H1 (cell line): ENCODE data around the gene HHAT. TPM values are rescaled to one million over a fixed set of nuclear protein-coding genes. Genes with fewer than 3 reads are reported as not detected.

Experiments
- EGR1 ChIP-seq: IDR thresholded peaks from 2 replicates; pipeline ENCODE4 v1.6.1; 2011; ENCODE audit warnings: low read depth, low read length, borderline replicate concordance
- FOSL1 ChIP-seq: IDR thresholded peaks from 2 replicates; pipeline ENCODE4 v1.6.1; 2011; ENCODE audit warnings: mild to moderate bottlenecking, low read depth, low read length, moderate library complexity; ENCODE audit not compliant: insufficient read depth
- GTF2F1 ChIP-seq: IDR thresholded peaks from 2 replicates; pipeline ENCODE4 v1.6.1; 2012; ENCODE audit warnings: low read depth, low read length, improper control_type of control experiment, borderline replicate concordance
- MAFK ChIP-seq: IDR thresholded peaks from 2 replicates; pipeline ENCODE4 v1.6.1; 2012; ENCODE audit warnings: low read depth, mild to moderate bottlenecking, improper control_type of control experiment, low read length
- NANOG ChIP-seq: IDR thresholded peaks from 2 replicates; pipeline ENCODE4 v1.6.1; 2011; ENCODE audit warnings: low read length, low read depth, mild to moderate bottlenecking, inconsistent platforms; ENCODE audit not compliant: insufficient read depth, poor library complexity, severe bottlenecking
- RNF2 ChIP-seq: fragments of 200-900, 300-1000 bp; sonication (generic); IDR thresholded peaks from 2 replicates; pipeline ENCODE4 v1.7.1; 2016; ENCODE audit warnings: borderline replicate concordance, low read depth, mild to moderate bottlenecking, antibody characterized with exemption, low read length; ENCODE audit not compliant: poor library complexity, severe bottlenecking; ENCODE audit errors: missing control alignments
- SIRT6 ChIP-seq: IDR thresholded peaks from one replicate; pipeline ENCODE4 v1.7.1; 2012; ENCODE audit warnings: low read length, inconsistent platforms
- SP4 ChIP-seq: IDR thresholded peaks from 2 replicates; pipeline ENCODE4 v1.6.1; 2012; ENCODE audit warnings: low read length, inconsistent platforms
- TCF12 ChIP-seq: IDR thresholded peaks from 2 replicates; pipeline ENCODE4 v1.6.1; 2011; ENCODE audit warnings: low read depth, mild to moderate bottlenecking, low read length
- polyA plus RNA-seq, 7 experiments: library from polyadenylated mRNA; depleted of rRNA in 3 of 7; stranded (reverse) in 5 of 7; unstranded in 2 of 7; fragments of >200 nt in 5 of 7; fragments of 200-250 nt in 2 of 7; gene quantifications; 1 replicate in 5 of 7; 2 replicates in 1 of 7; 4 replicates in 1 of 7; pipeline versions ENCODE4 v1.2.1 to v1.2.3, GENCODE V29; 2011 to 2013; ENCODE audit warnings: missing spikeins in 2 of 7, mixed read lengths in 2 of 7
- total RNA-seq: library from RNA; stranded (reverse); fragmentation: NEBNext Ultra II Directional; extraction: Animal tissue kit (Norgen Biotek cat#: 25700); gene quantifications from 2 replicates; pipeline ENCODE4 v1.2.1, GENCODE V29; 2021
- TF ChIP-seq, protein P1 (sequence below): fragments of 300-600 bp; sonication (generic); IDR thresholded peaks from 2 replicates; pipeline ENCODE4 v1.7.1; 2012; ENCODE audit warnings: low read length, moderate library complexity, mild to moderate bottlenecking, inconsistent platforms; ENCODE audit not compliant: insufficient replicate concordance
- TF ChIP-seq, protein P2 (sequence below): IDR thresholded peaks from 2 replicates; pipeline ENCODE4 v1.6.1; 2012; ENCODE audit warnings: inconsistent platforms

Gene HHAT
- total and polyA plus RNA-seq, 2 of the 8 experiments (the other 6 are each of a cell fraction or from before 2014, with no cell fraction given), result 0.15 to 0.51 TPM

DNA sequence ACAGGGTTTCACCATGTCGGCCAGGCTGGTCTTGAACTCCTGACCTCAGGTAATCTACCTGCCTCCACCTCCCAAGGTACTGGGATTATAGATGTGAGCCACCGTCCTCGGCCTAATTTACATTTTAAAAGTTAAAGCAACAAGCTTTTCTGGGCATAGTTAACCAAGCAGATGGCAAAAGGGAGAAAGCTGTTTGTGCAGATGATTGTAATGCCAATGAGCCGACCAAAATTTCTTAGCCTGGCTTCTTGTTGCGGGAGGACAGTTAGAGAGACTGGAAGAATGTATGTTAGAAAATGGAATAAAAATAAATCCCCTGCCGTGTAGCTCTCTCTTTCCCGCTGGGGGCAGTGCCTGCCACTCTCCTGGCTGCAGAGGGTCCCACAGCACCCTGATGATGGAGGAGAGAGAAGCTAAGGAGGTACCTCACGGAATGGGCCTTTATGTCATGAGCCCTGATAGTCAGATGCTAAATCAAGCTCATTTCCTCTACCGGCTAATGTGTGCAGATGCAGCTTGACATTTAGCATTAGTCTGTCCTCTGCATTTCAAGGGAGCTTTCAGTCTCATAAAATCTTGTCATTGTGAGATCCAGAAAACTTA is 87.2 kb downstream of the HHAT start (continued):
- TF ChIP-seq, protein P1, sequence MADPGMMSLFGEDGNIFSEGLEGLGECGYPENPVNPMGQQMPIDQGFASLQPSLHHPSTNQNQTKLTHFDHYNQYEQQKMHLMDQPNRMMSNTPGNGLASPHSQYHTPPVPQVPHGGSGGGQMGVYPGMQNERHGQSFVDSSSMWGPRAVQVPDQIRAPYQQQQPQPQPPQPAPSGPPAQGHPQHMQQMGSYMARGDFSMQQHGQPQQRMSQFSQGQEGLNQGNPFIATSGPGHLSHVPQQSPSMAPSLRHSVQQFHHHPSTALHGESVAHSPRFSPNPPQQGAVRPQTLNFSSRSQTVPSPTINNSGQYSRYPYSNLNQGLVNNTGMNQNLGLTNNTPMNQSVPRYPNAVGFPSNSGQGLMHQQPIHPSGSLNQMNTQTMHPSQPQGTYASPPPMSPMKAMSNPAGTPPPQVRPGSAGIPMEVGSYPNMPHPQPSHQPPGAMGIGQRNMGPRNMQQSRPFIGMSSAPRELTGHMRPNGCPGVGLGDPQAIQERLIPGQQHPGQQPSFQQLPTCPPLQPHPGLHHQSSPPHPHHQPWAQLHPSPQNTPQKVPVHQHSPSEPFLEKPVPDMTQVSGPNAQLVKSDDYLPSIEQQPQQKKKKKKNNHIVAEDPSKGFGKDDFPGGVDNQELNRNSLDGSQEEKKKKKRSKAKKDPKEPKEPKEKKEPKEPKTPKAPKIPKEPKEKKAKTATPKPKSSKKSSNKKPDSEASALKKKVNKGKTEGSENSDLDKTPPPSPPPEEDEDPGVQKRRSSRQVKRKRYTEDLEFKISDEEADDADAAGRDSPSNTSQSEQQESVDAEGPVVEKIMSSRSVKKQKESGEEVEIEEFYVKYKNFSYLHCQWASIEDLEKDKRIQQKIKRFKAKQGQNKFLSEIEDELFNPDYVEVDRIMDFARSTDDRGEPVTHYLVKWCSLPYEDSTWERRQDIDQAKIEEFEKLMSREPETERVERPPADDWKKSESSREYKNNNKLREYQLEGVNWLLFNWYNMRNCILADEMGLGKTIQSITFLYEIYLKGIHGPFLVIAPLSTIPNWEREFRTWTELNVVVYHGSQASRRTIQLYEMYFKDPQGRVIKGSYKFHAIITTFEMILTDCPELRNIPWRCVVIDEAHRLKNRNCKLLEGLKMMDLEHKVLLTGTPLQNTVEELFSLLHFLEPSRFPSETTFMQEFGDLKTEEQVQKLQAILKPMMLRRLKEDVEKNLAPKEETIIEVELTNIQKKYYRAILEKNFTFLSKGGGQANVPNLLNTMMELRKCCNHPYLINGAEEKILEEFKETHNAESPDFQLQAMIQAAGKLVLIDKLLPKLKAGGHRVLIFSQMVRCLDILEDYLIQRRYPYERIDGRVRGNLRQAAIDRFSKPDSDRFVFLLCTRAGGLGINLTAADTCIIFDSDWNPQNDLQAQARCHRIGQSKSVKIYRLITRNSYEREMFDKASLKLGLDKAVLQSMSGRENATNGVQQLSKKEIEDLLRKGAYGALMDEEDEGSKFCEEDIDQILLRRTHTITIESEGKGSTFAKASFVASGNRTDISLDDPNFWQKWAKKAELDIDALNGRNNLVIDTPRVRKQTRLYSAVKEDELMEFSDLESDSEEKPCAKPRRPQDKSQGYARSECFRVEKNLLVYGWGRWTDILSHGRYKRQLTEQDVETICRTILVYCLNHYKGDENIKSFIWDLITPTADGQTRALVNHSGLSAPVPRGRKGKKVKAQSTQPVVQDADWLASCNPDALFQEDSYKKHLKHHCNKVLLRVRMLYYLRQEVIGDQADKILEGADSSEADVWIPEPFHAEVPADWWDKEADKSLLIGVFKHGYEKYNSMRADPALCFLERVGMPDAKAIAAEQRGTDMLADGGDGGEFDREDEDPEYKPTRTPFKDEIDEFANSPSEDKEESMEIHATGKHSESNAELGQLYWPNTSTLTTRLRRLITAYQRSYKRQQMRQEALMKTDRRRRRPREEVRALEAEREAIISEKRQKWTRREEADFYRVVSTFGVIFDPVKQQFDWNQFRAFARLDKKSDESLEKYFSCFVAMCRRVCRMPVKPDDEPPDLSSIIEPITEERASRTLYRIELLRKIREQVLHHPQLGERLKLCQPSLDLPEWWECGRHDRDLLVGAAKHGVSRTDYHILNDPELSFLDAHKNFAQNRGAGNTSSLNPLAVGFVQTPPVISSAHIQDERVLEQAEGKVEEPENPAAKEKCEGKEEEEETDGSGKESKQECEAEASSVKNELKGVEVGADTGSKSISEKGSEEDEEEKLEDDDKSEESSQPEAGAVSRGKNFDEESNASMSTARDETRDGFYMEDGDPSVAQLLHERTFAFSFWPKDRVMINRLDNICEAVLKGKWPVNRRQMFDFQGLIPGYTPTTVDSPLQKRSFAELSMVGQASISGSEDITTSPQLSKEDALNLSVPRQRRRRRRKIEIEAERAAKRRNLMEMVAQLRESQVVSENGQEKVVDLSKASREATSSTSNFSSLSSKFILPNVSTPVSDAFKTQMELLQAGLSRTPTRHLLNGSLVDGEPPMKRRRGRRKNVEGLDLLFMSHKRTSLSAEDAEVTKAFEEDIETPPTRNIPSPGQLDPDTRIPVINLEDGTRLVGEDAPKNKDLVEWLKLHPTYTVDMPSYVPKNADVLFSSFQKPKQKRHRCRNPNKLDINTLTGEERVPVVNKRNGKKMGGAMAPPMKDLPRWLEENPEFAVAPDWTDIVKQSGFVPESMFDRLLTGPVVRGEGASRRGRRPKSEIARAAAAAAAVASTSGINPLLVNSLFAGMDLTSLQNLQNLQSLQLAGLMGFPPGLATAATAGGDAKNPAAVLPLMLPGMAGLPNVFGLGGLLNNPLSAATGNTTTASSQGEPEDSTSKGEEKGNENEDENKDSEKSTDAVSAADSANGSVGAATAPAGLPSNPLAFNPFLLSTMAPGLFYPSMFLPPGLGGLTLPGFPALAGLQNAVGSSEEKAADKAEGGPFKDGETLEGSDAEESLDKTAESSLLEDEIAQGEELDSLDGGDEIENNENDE, result no peak
- TF ChIP-seq TCF12 (no peak), NANOG (no peak), FOSL1 (no peak), GTF2F1 (no peak), RNF2 (no peak), EGR1 (no peak), SIRT6 (no peak), MAFK (no peak), SP4 (no peak)
- TF ChIP-seq, protein P2, sequence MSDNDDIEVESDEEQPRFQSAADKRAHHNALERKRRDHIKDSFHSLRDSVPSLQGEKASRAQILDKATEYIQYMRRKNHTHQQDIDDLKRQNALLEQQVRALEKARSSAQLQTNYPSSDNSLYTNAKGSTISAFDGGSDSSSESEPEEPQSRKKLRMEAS, result no peak
